IMR-90 (cell line): ENCODE results near the gene ILF2. TPM values are rescaled to one million over a fixed set of nuclear protein-coding genes. Genes with fewer than 3 reads are reported as not detected.

ENCODE experiments used
- ATAC-seq: fragments of 200-7000 bp; cut with Tn5 transposase; 2 replicates; pipeline ENCODE4 v1.9.1; 2020; ENCODE audit warnings: low read depth, mild to moderate bottlenecking, moderate library complexity
- BruUV-seq: library from RNA; stranded (reverse); fragments of 400-500 nt; replicated peaks from 2 replicates; lab custom pipeline; 2021; lab: Mats Ljungman, UMichigan
- CTCF ChIA-PET: fragments of 300-600 bp; formaldehyde crosslinking; extraction: SDS; loops from one replicate; lab custom pipeline; 2021; ENCODE audit warnings: antibody characterized with exemption; lab: Yijun Ruan, JAX
- POLR2A ChIA-PET: fragments of 300-600 bp; sonication (Branson Sonifier 250); formaldehyde crosslinking; loops from one replicate; lab custom pipeline; 2022; ENCODE audit warnings: antibody characterized with exemption; ENCODE audit not compliant: unreplicated experiment; lab: Charles Lee
- DNase-seq: peaks from one replicate; pipeline ENCODE4 v3.0.0; 2013
- H2AFZ ChIP-seq: replicated peaks from 2 replicates; pipeline ENCODE3; 2013; ENCODE audit warnings: low read length, mild to moderate bottlenecking; ENCODE audit not compliant: poor library complexity
- H2AK5ac ChIP-seq: 2 replicates; pipeline ENCODE4 v1.6.1; 2013; ENCODE audit warnings: low read depth, low read length, inconsistent platforms
- H2AK9ac ChIP-seq: replicated peaks from 2 replicates; pipeline ENCODE3; 2013; ENCODE audit warnings: mild to moderate bottlenecking, low read depth, low read length, moderate library complexity; ENCODE audit not compliant: poor library complexity
- H2BK120ac ChIP-seq: 2 replicates; pipeline ENCODE4 v1.6.1; 2013; ENCODE audit warnings: low read depth, low read length, inconsistent platforms
- H2BK15ac ChIP-seq: 3 replicates; pipeline ENCODE4 v1.6.1; 2013; ENCODE audit warnings: low read depth, low read length, inconsistent platforms
- H2BK20ac ChIP-seq: 2 replicates; pipeline ENCODE4 v1.6.1; 2013; ENCODE audit warnings: low read depth, mild to moderate bottlenecking, inconsistent platforms, low read length, moderate library complexity
- H2BK5ac ChIP-seq: 2 replicates; pipeline ENCODE4 v1.6.1; 2013; ENCODE audit warnings: mild to moderate bottlenecking, low read depth, low read length, inconsistent platforms; ENCODE audit not compliant: poor library complexity, severe bottlenecking
- H3K14ac ChIP-seq: replicated peaks from 2 replicates; pipeline ENCODE4 v1.6.1; 2013; ENCODE audit warnings: low read depth, low read length, inconsistent platforms
- H3K18ac ChIP-seq: 2 replicates; pipeline ENCODE4 v1.6.1; 2013; ENCODE audit warnings: low read depth, low read length, control low read depth
- H3K23ac ChIP-seq: 2 replicates; pipeline ENCODE4 v1.6.1; 2013; ENCODE audit warnings: low read depth, low read length, inconsistent platforms
- H3K27ac ChIP-seq: 2 replicates; pipeline ENCODE4 v1.5.1; 2013; ENCODE audit warnings: mild to moderate bottlenecking, control low read depth, low read length; ENCODE audit not compliant: insufficient read depth
- H3K27me3 ChIP-seq: 2 replicates; pipeline ENCODE4 v1.6.1; 2013; ENCODE audit warnings: low read length; ENCODE audit not compliant: control insufficient read depth, insufficient read depth
- H3K36me3 ChIP-seq: 2 replicates; pipeline ENCODE4 v1.6.1; 2013; ENCODE audit warnings: low read length, mixed read lengths; ENCODE audit not compliant: control insufficient read depth, insufficient read depth
- H3K4ac ChIP-seq: 2 replicates; pipeline ENCODE4 v1.6.1; 2013; ENCODE audit warnings: low read depth, low read length, inconsistent platforms
- H3K4me1 ChIP-seq: 2 replicates; pipeline ENCODE4 v1.6.1; 2013; ENCODE audit warnings: low read length, mixed read lengths; ENCODE audit not compliant: control insufficient read depth, insufficient read depth
- H3K4me2 ChIP-seq: 2 replicates; pipeline ENCODE4 v1.6.1; 2013; ENCODE audit warnings: low read depth, mild to moderate bottlenecking, control low read depth, low read length, moderate library complexity
- H3K4me3 ChIP-seq: 2 replicates; pipeline ENCODE4 v1.5.1; 2013; ENCODE audit warnings: low read depth, mild to moderate bottlenecking, control low read depth, low read length, moderate library complexity; ENCODE audit not compliant: insufficient read depth
- H3K56ac ChIP-seq: 2 replicates; pipeline ENCODE4 v1.6.1; 2013; ENCODE audit warnings: low read length, inconsistent platforms; ENCODE audit not compliant: insufficient read depth; ENCODE audit errors: extremely low read depth
- H3K79me1 ChIP-seq, 2 experiments: 2 replicates each; pipeline ENCODE4 v1.6.1; 2013; ENCODE audit warnings: low read length in 2 of 2, inconsistent platforms in 1 of 2, low read depth in 1 of 2
- H3K9ac ChIP-seq: 2 replicates; pipeline ENCODE4 v1.6.1; 2013; ENCODE audit warnings: low read depth, low read length, control low read depth
- H3K9me1 ChIP-seq: 2 replicates; pipeline ENCODE4 v1.6.1; 2013; ENCODE audit warnings: low read length, inconsistent platforms; ENCODE audit not compliant: insufficient read depth
- H3K9me3 ChIP-seq: 2 replicates; pipeline ENCODE4 v1.6.1; 2013; ENCODE audit warnings: low read length; ENCODE audit not compliant: control insufficient read depth, insufficient read depth
- H4K20me1 ChIP-seq: 2 replicates; pipeline ENCODE4 v1.6.1; 2013; ENCODE audit warnings: low read length, inconsistent platforms; ENCODE audit not compliant: insufficient read depth
- H4K5ac ChIP-seq: 2 replicates; pipeline ENCODE4 v1.6.1; 2013; ENCODE audit warnings: mild to moderate bottlenecking, low read depth, low read length, control low read depth
- H4K8ac ChIP-seq, 2 experiments: 2 replicates each; pipeline ENCODE4 v1.6.1; 2013; ENCODE audit warnings: low read depth in 2 of 2, low read length in 2 of 2, control low read depth in 1 of 2, inconsistent platforms in 1 of 2
- H4K91ac ChIP-seq: 2 replicates; pipeline ENCODE4 v1.6.1; 2013; ENCODE audit warnings: low read depth, low read length, inconsistent platforms; ENCODE audit not compliant: insufficient read depth
- CEBPB ChIP-seq: IDR thresholded peaks from 2 replicates; pipeline ENCODE4 v1.6.1; 2012; ENCODE audit warnings: low read depth, low read length, improper control_type of control experiment
- CHD1 ChIP-seq: IDR thresholded peaks from 2 replicates; pipeline ENCODE4 v1.6.1; 2012; ENCODE audit warnings: low read depth, low read length, improper control_type of control experiment
- CTCF ChIP-seq: conservative IDR thresholded peaks from 2 replicates; pipeline ENCODE4 v1.5.1; 2012; ENCODE audit warnings: mild to moderate bottlenecking, low read depth, low read length, improper control_type of control experiment
- ELK1 ChIP-seq: fragments of 150-350 bp; IDR thresholded peaks from 2 replicates; pipeline ENCODE4 v1.6.1; 2016; ENCODE audit warnings: low read depth, mild to moderate bottlenecking, low read length, moderate library complexity, borderline replicate concordance
- FOS ChIP-seq: fragments of 150-350 bp; IDR thresholded peaks from 2 replicates; pipeline ENCODE4 v1.6.1; 2016; ENCODE audit warnings: low read depth, low read length
- MAFK ChIP-seq: IDR thresholded peaks from 2 replicates; pipeline ENCODE4 v1.6.1; 2012; ENCODE audit warnings: low read depth, low read length, improper control_type of control experiment
- MAZ ChIP-seq: IDR thresholded peaks from 2 replicates; pipeline ENCODE4 v1.6.1; 2012; ENCODE audit warnings: low read depth, mild to moderate bottlenecking, low read length, improper control_type of control experiment, moderate library complexity, borderline replicate concordance
- MXI1 ChIP-seq: IDR thresholded peaks from 2 replicates; pipeline ENCODE4 v1.6.1; 2012; ENCODE audit warnings: low read depth, mild to moderate bottlenecking, low read length, moderate library complexity, borderline replicate concordance
- NFE2L2 ChIP-seq: fragments of 150-350 bp; IDR thresholded peaks from 2 replicates; pipeline ENCODE4 v1.6.1; 2016; ENCODE audit warnings: low read depth, mild to moderate bottlenecking, low read length
- POLR2A ChIP-seq: IDR thresholded peaks from 2 replicates; pipeline ENCODE4 v1.6.1; 2012; ENCODE audit warnings: mild to moderate bottlenecking, low read depth, low read length
- RFX5 ChIP-seq: IDR thresholded peaks from 2 replicates; pipeline ENCODE4 v1.8.0; 2012; ENCODE audit warnings: low read depth, mild to moderate bottlenecking, low read length, moderate library complexity
- SMC3 ChIP-seq: fragments of 150-350 bp; IDR thresholded peaks from 2 replicates; pipeline ENCODE4 v1.6.1; 2016; ENCODE audit warnings: low read depth, mild to moderate bottlenecking, antibody characterized with exemption, low read length, moderate library complexity
- USF2 ChIP-seq: fragments of 150-350 bp; IDR thresholded peaks from 2 replicates; pipeline ENCODE4 v1.6.1; 2017; ENCODE audit warnings: mild to moderate bottlenecking, antibody characterized with exemption, low read length, low read depth
- WGBS, 2 experiments: methylation state at CpG; one replicate each; pipeline versions ENCODE4 v1.1.5 to v1.1.7; 2013; ENCODE audit warnings: missing lambda C conversion rate in 2 of 2; ENCODE audit not compliant: insufficient read length in 1 of 2; ENCODE audit errors: extremely low coverage in 2 of 2; 5-methylcytosine and 5-hydroxymethylcytosine counted together
- dilution Hi-C: fragments of 300-500 bp; cut with HindIII; formaldehyde crosslinking; loops from one replicate; pipeline ENCODE4 v1.14.3; 2018; ENCODE audit warnings: low sequenced_read_pairs; ENCODE audit not compliant: unreplicated experiment
- in situ Hi-C: fragments of 300-500 bp; cut with MboI; formaldehyde crosslinking; loops from 3 replicates; pipeline ENCODE4 v1.14.3; 2019; ENCODE audit warnings: low sequenced_read_pairs, inconsistent platforms, mixed read lengths
- intact Hi-C: fragments of 100-400 bp; cut with micrococcal nuclease; formaldehyde crosslinking; loops from 2 replicates; pipeline ENCODE4 v1.10.0; 2022
- polyA plus RNA-seq, 3 experiments: library from polyadenylated mRNA; depleted of rRNA; stranded (reverse); fragments of >200 nt; gene quantifications; 2 replicates each; pipeline ENCODE4 v1.2.3, GENCODE V29; 2012; ENCODE audit warnings: low replicate concordance in 1 of 3
- total RNA-seq: library from RNA; depleted of rRNA; stranded (reverse); fragments of >200 nt; gene quantifications from 2 replicates; pipeline ENCODE4 v1.2.3, GENCODE V29; 2012

ILF2 gene
- total and polyA plus RNA-seq, 2 of the 4 experiments (the other 2 are of a cell fraction) = 273 to 504 TPM

GRCh38 chr1:153652805-153653500 lies 17.8 kb downstream of the ILF2 start:
- in situ Hi-C loops (no loop called here), intact Hi-C loops (loop anchor here (1.0 kb wide), 1 partner anchor 81 kb away; no protein-coding TSS in a partner anchor), dilution Hi-C loops (no loop called here)
- Histone ChIP-seq H3K4ac (peak overlapping the region; percentile 52), H3K27ac (no peak overlapping the region), H4K8ac (peak overlapping the region; percentile 75 to 83), H4K5ac (peak overlapping the region; percentile 77; the same call in 1 of the 2 replicates), H3K9me1 (peaks cover 6% of the 10 kb centered on the region; the same call in 1 of the 2 replicates), H3K36me3 (no peaks in the 10 kb centered on the region), H4K91ac (peak overlapping the region; percentile 11; the same call in 1 of the 2 replicates), H3K9me3 (no peaks in the 10 kb centered on the region), H3K4me1 (peaks cover 7% of the 10 kb centered on the region), H3K4me3 (no peak overlapping the region), H3K14ac (peak overlapping the region; percentile 25; the same call in 1 of the 2 replicates), H3K27me3 (no peaks in the 10 kb centered on the region), H2AK5ac (no peak overlapping the region; the same call in 1 of the 2 replicates), H3K23ac (peak overlapping the region; percentile 55; the same call in 1 of the 2 replicates), H2BK20ac (0 out of 2 replicates have a peak overlapping the region, but pooled peaks have one; percentile 15), H3K56ac (no peak overlapping the region), H3K18ac (peak overlapping the region; percentile 34; the same call in 1 of the 2 replicates), H2AK9ac (peak overlapping the region; percentile 25), H2AFZ (peak overlapping the region; percentile 84), H3K79me1 (no peaks in the 10 kb centered on the region), H2BK15ac (peak overlapping the region; percentile 42; the same call in 1 of the 3 replicates), H3K4me2 (no peak overlapping the region; the same call in 1 of the 2 replicates), H2BK5ac (no peak overlapping the region), H2BK120ac (no peak overlapping the region), H4K20me1 (no peaks in the 10 kb centered on the region), H3K9ac (no peak overlapping the region)
- POLR2A ChIA-PET = no interaction called here
- WGBS, 2 experiments = 83% methylated on average over 1 of the region's 3 CpGs; no CpG with 5 or more reads in 1 of the 2 experiments
- TF ChIP-seq ELK1 = no peak
- TF ChIP-seq USF2 = no peak
- TF ChIP-seq CTCF = no peak
- no peak for TF ChIP-seq POLR2A
- TF ChIP-seq CEBPB = peak; percentile 51
- TF ChIP-seq SMC3 = no peak
- no peak for TF ChIP-seq MAFK
- TF ChIP-seq RFX5 = no peak
- TF ChIP-seq NFE2L2 = no peak
- TF ChIP-seq MAZ = no peak
- TF ChIP-seq MXI1 = no peak
- TF ChIP-seq FOS = 0 out of 2 replicates have a peak, but pooled peaks have one; percentile 18
- TF ChIP-seq CHD1 = no peak
- CTCF ChIA-PET = interaction anchor here (1.7 kb wide), 1 partner anchor 81 kb away, joined by 5 read pairs; no protein-coding TSS in a partner anchor
- ATAC-seq = peak; percentile 58
- DNase-seq = peak; percentile 64
- BruUV-seq = no TSS peak
